Fibroblast of mammary gland (primary cell): ENCODE measurements around the gene PZP.
"Not testable (repeated sequence)": the region's sequence is repeated elsewhere in the genome, so short reads cannot be mapped to it uniquely, and the experiment has no call there.

Experiments
- DNase-seq: peaks from one replicate; pipeline ENCODE4 v3.0.0-alpha.2; 2010; ENCODE audit warnings: low read depth
- H3K4me3 ChIP-seq: 2 replicates; pipeline ENCODE4 v1.5.1; 2011; ENCODE audit warnings: low read depth, mild to moderate bottlenecking, low read length, moderate library complexity; ENCODE audit not compliant: control insufficient read depth
- TF ChIP-seq, protein P1 (sequence below): conservative IDR thresholded peaks from 2 replicates; pipeline ENCODE4 v1.5.1; 2011; ENCODE audit warnings: low read depth, low read length, inconsistent platforms; ENCODE audit not compliant: control insufficient read depth, insufficient read depth

The PZP gene

DNA sequence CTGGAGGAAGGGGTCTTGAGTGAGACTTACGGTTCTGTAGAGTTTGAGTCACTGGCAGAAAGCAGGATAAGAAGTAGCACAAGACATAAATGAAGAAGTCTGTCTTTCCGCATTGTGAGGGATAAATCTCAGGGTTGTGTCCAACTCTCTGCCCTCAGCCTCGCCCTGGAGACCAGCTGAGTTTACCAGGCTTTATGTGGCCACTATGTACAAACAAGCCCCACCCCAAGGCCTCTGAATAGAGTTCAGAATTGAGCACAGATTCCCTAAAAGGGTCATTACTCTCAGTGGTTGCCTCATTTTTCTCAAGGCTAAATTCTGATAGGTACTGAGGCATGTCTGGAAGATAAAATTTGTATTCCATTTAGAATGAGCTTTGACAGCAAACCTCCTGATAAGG is at the start of gene PZP:
Gene PZP (minus strand): TSS at position 167 of the 400 bp plus-strand sequence. CDS start 54 bp downstream, at position 113.
- no peak for DNase-seq
- TF ChIP-seq, protein P1, sequence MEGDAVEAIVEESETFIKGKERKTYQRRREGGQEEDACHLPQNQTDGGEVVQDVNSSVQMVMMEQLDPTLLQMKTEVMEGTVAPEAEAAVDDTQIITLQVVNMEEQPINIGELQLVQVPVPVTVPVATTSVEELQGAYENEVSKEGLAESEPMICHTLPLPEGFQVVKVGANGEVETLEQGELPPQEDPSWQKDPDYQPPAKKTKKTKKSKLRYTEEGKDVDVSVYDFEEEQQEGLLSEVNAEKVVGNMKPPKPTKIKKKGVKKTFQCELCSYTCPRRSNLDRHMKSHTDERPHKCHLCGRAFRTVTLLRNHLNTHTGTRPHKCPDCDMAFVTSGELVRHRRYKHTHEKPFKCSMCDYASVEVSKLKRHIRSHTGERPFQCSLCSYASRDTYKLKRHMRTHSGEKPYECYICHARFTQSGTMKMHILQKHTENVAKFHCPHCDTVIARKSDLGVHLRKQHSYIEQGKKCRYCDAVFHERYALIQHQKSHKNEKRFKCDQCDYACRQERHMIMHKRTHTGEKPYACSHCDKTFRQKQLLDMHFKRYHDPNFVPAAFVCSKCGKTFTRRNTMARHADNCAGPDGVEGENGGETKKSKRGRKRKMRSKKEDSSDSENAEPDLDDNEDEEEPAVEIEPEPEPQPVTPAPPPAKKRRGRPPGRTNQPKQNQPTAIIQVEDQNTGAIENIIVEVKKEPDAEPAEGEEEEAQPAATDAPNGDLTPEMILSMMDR: no peak
- H3K4me3 ChIP-seq: no peak within 1 kb of the TSS

DNA sequence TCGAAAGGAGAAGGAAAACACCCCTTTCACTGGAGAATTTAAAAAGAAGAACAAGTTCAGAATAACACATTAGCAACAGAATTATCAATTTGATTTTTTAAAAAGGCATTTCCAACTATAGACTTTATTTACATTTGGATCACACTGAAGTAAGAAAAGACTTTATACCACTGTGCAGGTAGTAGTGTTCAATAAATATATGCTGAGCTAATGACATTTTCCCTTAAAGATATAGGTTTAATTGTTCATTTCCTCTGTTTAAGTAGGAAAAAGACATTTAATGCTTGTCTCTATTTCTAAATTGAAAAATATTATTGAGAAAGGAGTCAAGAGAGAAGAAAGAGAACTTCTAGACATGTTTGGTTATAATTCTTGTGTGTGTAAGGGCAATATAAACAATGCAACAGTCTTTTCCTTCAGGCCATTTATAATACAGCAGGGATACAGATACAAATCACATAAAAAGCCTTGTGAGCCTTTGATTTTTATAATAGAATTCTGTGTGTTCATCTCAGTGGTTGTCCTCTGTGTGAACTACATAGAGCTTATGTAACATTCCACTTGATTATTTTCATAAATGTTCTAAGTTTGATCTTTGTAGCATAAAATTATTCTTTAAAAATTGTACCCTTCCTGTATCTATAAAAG is 48.7 kb upstream of the PZP start:
- no peak overlapping the region for H3K4me3 ChIP-seq
- TF ChIP-seq, protein P1: no peak
- DNase-seq: no peak

DNA sequence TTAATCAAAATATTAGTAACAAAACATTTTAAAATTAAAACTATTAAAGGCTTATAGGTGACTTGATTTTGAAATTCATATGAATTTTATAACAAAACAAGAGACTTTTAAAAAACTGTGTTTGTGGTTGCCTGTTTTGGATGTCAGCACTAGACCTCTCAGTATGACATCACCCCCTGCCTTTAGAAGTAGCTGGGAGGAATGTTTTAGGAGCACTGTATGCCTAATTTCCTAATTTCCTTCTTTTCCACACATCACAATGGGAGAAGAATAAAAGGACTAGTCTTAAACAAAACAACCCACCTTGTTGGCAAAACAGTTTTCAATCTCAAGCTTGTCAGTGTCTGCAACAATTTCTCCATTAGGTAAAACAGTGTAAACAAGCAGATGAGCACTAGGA is 48.1 kb upstream of the PZP start:
- H3K4me3 ChIP-seq: no peak overlapping the region
- TF ChIP-seq, protein P1: no peak

DNA sequence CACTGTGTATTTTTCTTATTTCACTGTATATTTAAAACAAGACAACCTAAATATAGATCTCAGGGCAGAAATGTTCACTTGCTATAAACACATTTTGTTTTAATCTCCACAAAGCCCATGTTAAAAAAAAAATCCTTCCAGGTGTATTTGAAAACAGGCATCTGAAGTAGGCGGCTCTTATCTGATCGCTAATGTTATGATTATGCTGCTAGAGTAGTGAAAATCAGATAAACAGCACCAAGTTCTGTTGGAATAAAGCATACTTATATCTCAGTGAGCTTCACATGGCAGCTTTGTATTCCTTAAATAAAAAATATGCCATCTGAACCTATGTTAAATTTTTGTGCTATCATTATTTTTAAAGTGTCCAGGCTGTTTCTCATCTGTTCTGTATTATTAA is 47.6 kb upstream of the PZP start:
- TF ChIP-seq, protein P1: no peak
- no peak overlapping the region for H3K4me3 ChIP-seq
- DNase-seq: no peak

More for the DNA sequence above, 48.1 kb upstream of the PZP start:
- DNase-seq: no peak

DNA sequence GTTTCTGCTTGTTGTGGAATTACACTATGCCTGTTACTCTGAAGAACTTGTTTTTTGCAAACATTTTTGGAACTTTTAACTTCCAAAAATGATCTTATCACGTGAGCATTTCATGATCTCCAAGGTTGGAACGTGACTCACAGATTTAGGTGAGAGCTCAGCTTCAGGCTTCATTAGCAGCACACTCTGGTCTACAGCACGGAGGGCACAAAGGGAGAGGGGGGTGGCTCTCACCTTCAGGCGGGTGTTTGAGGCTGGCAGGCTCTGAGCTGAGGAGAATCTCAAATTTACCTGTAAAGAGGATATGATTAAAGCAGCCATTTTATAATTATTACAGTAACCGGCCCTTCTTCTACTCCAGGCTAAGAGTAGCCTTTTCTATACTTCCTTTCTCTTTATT is 45.3 kb upstream of the PZP start:
- TF ChIP-seq, protein P1: no peak
- H3K4me3 ChIP-seq: no peak overlapping the region
- DNase-seq: no peak

DNA sequence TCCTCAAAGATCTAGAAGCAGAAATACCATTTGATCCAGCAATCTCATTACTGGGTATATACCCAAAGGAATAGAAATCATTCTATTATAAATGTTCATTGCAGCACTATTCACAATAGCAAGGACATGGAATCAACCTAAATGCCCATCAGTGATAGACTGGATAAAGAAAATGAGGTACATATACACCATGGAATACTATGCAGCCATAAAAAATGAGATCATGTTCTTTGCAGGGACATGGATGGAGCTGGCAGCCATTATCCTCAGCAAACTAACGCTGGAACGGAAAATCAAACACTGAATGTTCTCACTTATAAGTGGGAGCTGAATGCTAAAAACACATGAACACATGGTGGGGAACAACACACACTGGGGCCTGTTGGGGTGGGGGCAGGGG is 44.6 kb upstream of the PZP start:
- H3K4me3 ChIP-seq, DNase-seq: not testable (repeated sequence)

DNA sequence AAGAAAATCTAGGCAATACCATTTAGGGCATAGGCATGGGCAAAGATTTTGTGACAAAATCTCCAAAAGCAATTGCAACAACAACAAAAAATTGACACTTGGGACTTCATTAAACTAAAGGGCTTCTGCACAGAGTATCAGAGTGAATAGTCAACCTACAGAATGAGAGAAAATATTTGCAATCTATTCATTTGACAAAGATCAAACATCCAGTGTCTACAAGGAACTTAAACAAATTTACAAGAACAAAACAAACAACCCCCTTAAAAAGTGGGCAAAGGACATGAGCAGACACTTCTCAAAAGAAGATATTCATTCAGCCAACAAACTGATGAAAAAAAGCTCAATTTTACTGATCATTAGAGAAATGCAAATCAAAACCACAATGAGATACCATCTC is 44.1 kb upstream of the PZP start:
- TF ChIP-seq, protein P1: no peak

More for the DNA sequence above, 44.1 kb upstream of the PZP start:
- DNase-seq: no peak
- no peak overlapping the region for H3K4me3 ChIP-seq
